IMR-90 (cell line): ENCODE data around the gene SUN1. TPM values are rescaled to one million over a fixed set of nuclear protein-coding genes. Genes with fewer than 3 reads are reported as not detected.

Source experiments
- ATAC-seq: fragments of 200-7000 bp; cut with Tn5 transposase; 2 replicates; pipeline ENCODE4 v1.9.1; 2020; ENCODE audit warnings: low read depth, mild to moderate bottlenecking, moderate library complexity
- BruUV-seq: library from RNA; stranded (reverse); fragments of 400-500 nt; replicated peaks from 2 replicates; lab custom pipeline; 2021; lab: Mats Ljungman, UMichigan
- CTCF ChIA-PET: fragments of 300-600 bp; formaldehyde crosslinking; extraction: SDS; loops from one replicate; lab custom pipeline; 2021; ENCODE audit warnings: antibody characterized with exemption; lab: Yijun Ruan, JAX
- POLR2A ChIA-PET: fragments of 300-600 bp; sonication (Branson Sonifier 250); formaldehyde crosslinking; loops from one replicate; lab custom pipeline; 2022; ENCODE audit warnings: antibody characterized with exemption; ENCODE audit not compliant: unreplicated experiment; lab: Charles Lee
- DNase-seq: peaks from one replicate; pipeline ENCODE4 v3.0.0; 2013
- H2AFZ ChIP-seq: replicated peaks from 2 replicates; pipeline ENCODE3; 2013; ENCODE audit warnings: low read length, mild to moderate bottlenecking; ENCODE audit not compliant: poor library complexity
- H2AK5ac ChIP-seq: 2 replicates; pipeline ENCODE4 v1.6.1; 2013; ENCODE audit warnings: low read depth, low read length, inconsistent platforms
- H2AK9ac ChIP-seq: replicated peaks from 2 replicates; pipeline ENCODE3; 2013; ENCODE audit warnings: mild to moderate bottlenecking, low read depth, low read length, moderate library complexity; ENCODE audit not compliant: poor library complexity
- H2BK120ac ChIP-seq: 2 replicates; pipeline ENCODE4 v1.6.1; 2013; ENCODE audit warnings: low read depth, low read length, inconsistent platforms
- H2BK15ac ChIP-seq: 3 replicates; pipeline ENCODE4 v1.6.1; 2013; ENCODE audit warnings: low read depth, low read length, inconsistent platforms
- H2BK20ac ChIP-seq: 2 replicates; pipeline ENCODE4 v1.6.1; 2013; ENCODE audit warnings: low read depth, mild to moderate bottlenecking, inconsistent platforms, low read length, moderate library complexity
- H2BK5ac ChIP-seq: 2 replicates; pipeline ENCODE4 v1.6.1; 2013; ENCODE audit warnings: mild to moderate bottlenecking, low read depth, low read length, inconsistent platforms; ENCODE audit not compliant: poor library complexity, severe bottlenecking
- H3K14ac ChIP-seq: replicated peaks from 2 replicates; pipeline ENCODE4 v1.6.1; 2013; ENCODE audit warnings: low read depth, low read length, inconsistent platforms
- H3K18ac ChIP-seq: 2 replicates; pipeline ENCODE4 v1.6.1; 2013; ENCODE audit warnings: low read depth, low read length, control low read depth
- H3K23ac ChIP-seq: 2 replicates; pipeline ENCODE4 v1.6.1; 2013; ENCODE audit warnings: low read depth, low read length, inconsistent platforms
- H3K27ac ChIP-seq: 2 replicates; pipeline ENCODE4 v1.5.1; 2013; ENCODE audit warnings: mild to moderate bottlenecking, control low read depth, low read length; ENCODE audit not compliant: insufficient read depth
- H3K27me3 ChIP-seq: 2 replicates; pipeline ENCODE4 v1.6.1; 2013; ENCODE audit warnings: low read length; ENCODE audit not compliant: control insufficient read depth, insufficient read depth
- H3K36me3 ChIP-seq: 2 replicates; pipeline ENCODE4 v1.6.1; 2013; ENCODE audit warnings: low read length, mixed read lengths; ENCODE audit not compliant: control insufficient read depth, insufficient read depth
- H3K4ac ChIP-seq: 2 replicates; pipeline ENCODE4 v1.6.1; 2013; ENCODE audit warnings: low read depth, low read length, inconsistent platforms
- H3K4me1 ChIP-seq: 2 replicates; pipeline ENCODE4 v1.6.1; 2013; ENCODE audit warnings: low read length, mixed read lengths; ENCODE audit not compliant: control insufficient read depth, insufficient read depth
- H3K4me2 ChIP-seq: 2 replicates; pipeline ENCODE4 v1.6.1; 2013; ENCODE audit warnings: low read depth, mild to moderate bottlenecking, control low read depth, low read length, moderate library complexity
- H3K4me3 ChIP-seq: 2 replicates; pipeline ENCODE4 v1.5.1; 2013; ENCODE audit warnings: low read depth, mild to moderate bottlenecking, control low read depth, low read length, moderate library complexity; ENCODE audit not compliant: insufficient read depth
- H3K56ac ChIP-seq: 2 replicates; pipeline ENCODE4 v1.6.1; 2013; ENCODE audit warnings: low read length, inconsistent platforms; ENCODE audit not compliant: insufficient read depth; ENCODE audit errors: extremely low read depth
- H3K79me1 ChIP-seq, 2 experiments: 2 replicates each; pipeline ENCODE4 v1.6.1; 2013; ENCODE audit warnings: low read length in 2 of 2, inconsistent platforms in 1 of 2, low read depth in 1 of 2
- H3K9ac ChIP-seq: 2 replicates; pipeline ENCODE4 v1.6.1; 2013; ENCODE audit warnings: low read depth, low read length, control low read depth
- H3K9me1 ChIP-seq: 2 replicates; pipeline ENCODE4 v1.6.1; 2013; ENCODE audit warnings: low read length, inconsistent platforms; ENCODE audit not compliant: insufficient read depth
- H3K9me3 ChIP-seq: 2 replicates; pipeline ENCODE4 v1.6.1; 2013; ENCODE audit warnings: low read length; ENCODE audit not compliant: control insufficient read depth, insufficient read depth
- H4K20me1 ChIP-seq: 2 replicates; pipeline ENCODE4 v1.6.1; 2013; ENCODE audit warnings: low read length, inconsistent platforms; ENCODE audit not compliant: insufficient read depth
- H4K5ac ChIP-seq: 2 replicates; pipeline ENCODE4 v1.6.1; 2013; ENCODE audit warnings: mild to moderate bottlenecking, low read depth, low read length, control low read depth
- H4K8ac ChIP-seq, 2 experiments: 2 replicates each; pipeline ENCODE4 v1.6.1; 2013; ENCODE audit warnings: low read depth in 2 of 2, low read length in 2 of 2, control low read depth in 1 of 2, inconsistent platforms in 1 of 2
- H4K91ac ChIP-seq: 2 replicates; pipeline ENCODE4 v1.6.1; 2013; ENCODE audit warnings: low read depth, low read length, inconsistent platforms; ENCODE audit not compliant: insufficient read depth
- BHLHE40 ChIP-seq: fragments of 150-350 bp; IDR thresholded peaks from 2 replicates; pipeline ENCODE4 v1.6.1; 2016; ENCODE audit warnings: mild to moderate bottlenecking, low read depth, low read length
- CEBPB ChIP-seq: IDR thresholded peaks from 2 replicates; pipeline ENCODE4 v1.6.1; 2012; ENCODE audit warnings: low read depth, low read length, improper control_type of control experiment
- CHD1 ChIP-seq: IDR thresholded peaks from 2 replicates; pipeline ENCODE4 v1.6.1; 2012; ENCODE audit warnings: low read depth, low read length, improper control_type of control experiment
- FOS ChIP-seq: fragments of 150-350 bp; IDR thresholded peaks from 2 replicates; pipeline ENCODE4 v1.6.1; 2016; ENCODE audit warnings: low read depth, low read length
- MAZ ChIP-seq: IDR thresholded peaks from 2 replicates; pipeline ENCODE4 v1.6.1; 2012; ENCODE audit warnings: low read depth, mild to moderate bottlenecking, low read length, improper control_type of control experiment, moderate library complexity, borderline replicate concordance
- RAD21 ChIP-seq: IDR thresholded peaks from 2 replicates; pipeline ENCODE4 v1.6.1; 2012; ENCODE audit warnings: low read length, improper control_type of control experiment
- WGBS, 2 experiments: methylation state at CpG; one replicate each; pipeline versions ENCODE4 v1.1.5 to v1.1.7; 2013; ENCODE audit warnings: missing lambda C conversion rate in 2 of 2; ENCODE audit not compliant: insufficient read length in 1 of 2; ENCODE audit errors: extremely low coverage in 2 of 2; 5-methylcytosine and 5-hydroxymethylcytosine counted together
- dilution Hi-C: fragments of 300-500 bp; cut with HindIII; formaldehyde crosslinking; loops from one replicate; pipeline ENCODE4 v1.14.3; 2018; ENCODE audit warnings: low sequenced_read_pairs; ENCODE audit not compliant: unreplicated experiment
- in situ Hi-C: fragments of 300-500 bp; cut with MboI; formaldehyde crosslinking; loops from 3 replicates; pipeline ENCODE4 v1.14.3; 2019; ENCODE audit warnings: low sequenced_read_pairs, inconsistent platforms, mixed read lengths
- intact Hi-C: fragments of 100-400 bp; cut with micrococcal nuclease; formaldehyde crosslinking; loops from 2 replicates; pipeline ENCODE4 v1.10.0; 2022
- polyA plus RNA-seq, 3 experiments: library from polyadenylated mRNA; depleted of rRNA; stranded (reverse); fragments of >200 nt; gene quantifications; 2 replicates each; pipeline ENCODE4 v1.2.3, GENCODE V29; 2012; ENCODE audit warnings: low replicate concordance in 1 of 3
- total RNA-seq: library from RNA; depleted of rRNA; stranded (reverse); fragments of >200 nt; gene quantifications from 2 replicates; pipeline ENCODE4 v1.2.3, GENCODE V29; 2012
- TF ChIP-seq, protein P1 (sequence below): conservative IDR thresholded peaks from 2 replicates; pipeline ENCODE4 v1.5.1; 2012; ENCODE audit warnings: mild to moderate bottlenecking, low read depth, low read length, improper control_type of control experiment

SUN1 gene
- total and polyA plus RNA-seq, 2 of the 4 experiments (the other 2 are of a cell fraction) = 113 to 239 TPM

DNA sequence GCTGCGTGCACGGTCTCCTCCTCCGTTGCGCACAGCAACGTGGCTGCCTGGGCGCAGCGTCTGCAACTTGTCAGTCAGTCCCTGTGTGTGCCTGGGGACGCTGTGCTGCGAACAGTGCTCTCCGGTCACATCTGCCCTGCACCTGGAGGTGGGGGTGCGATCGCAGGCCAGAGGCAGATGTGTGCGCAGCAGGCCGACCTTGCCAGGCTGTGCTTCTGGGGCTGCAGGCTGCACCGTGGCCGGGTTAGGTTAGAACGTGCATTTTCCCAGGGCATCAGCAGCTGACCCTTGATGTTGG is 35.9 kb downstream of the SUN1 start:
- Histone ChIP-seq H2BK15ac (no peak overlapping the region), H2BK120ac (0 out of 2 replicates have a peak overlapping the region, but pooled peaks have one; percentile 79), H2BK20ac (no peak overlapping the region), H3K36me3 (peaks cover 47% of the 10 kb centered on the region), H3K9me3 (no peaks in the 10 kb centered on the region), H4K91ac (peak overlapping the region; percentile 66; the same call in 1 of the 2 replicates), H2AK5ac (peak overlapping the region; percentile 97), H3K27me3 (no peaks in the 10 kb centered on the region), H3K4me3 (no peak overlapping the region), H4K20me1 (peaks cover 11% of the 10 kb centered on the region; the same call in 1 of the 2 replicates), H3K4ac (peak overlapping the region; percentile 85), H3K9ac (no peak overlapping the region), H2BK5ac (peak overlapping the region; percentile 69), H3K9me1 (peaks cover 10% of the 10 kb centered on the region; the same call in 1 of the 2 replicates), H4K5ac (no peak overlapping the region), H3K18ac (0 out of 2 replicates have a peak overlapping the region, but pooled peaks have one; percentile 2), H3K23ac (no peak overlapping the region), H2AK9ac (peak overlapping the region; percentile 92), H3K4me1 (peaks cover 12% of the 10 kb centered on the region), H3K56ac (no peak overlapping the region), H3K79me1 (peaks cover 8 to 40% of the 10 kb centered on the region in 2 experiments), H4K8ac (peak overlapping the region; percentile 14 to 82; a peak in 3 of 4 replicates), H3K27ac (peak overlapping the region; percentile 70; the same call in 1 of the 2 replicates), H3K4me2 (no peak overlapping the region), H3K14ac (peak overlapping the region; percentile 37; the same call in 1 of the 2 replicates), H2AFZ (peak overlapping the region; percentile 48)
- 94% methylated on average over 12 of the region's 17 CpGs; no CpG with 5 or more reads in 1 of the 2 experiments for WGBS, 2 experiments
- intact Hi-C loops = no loop called here
- no peak for ATAC-seq
- TF ChIP-seq FOS (no peak), CEBPB (no peak), BHLHE40 (no peak), RAD21 (no peak), MAZ (no peak), CHD1 (no peak)
- TF ChIP-seq, protein P1, sequence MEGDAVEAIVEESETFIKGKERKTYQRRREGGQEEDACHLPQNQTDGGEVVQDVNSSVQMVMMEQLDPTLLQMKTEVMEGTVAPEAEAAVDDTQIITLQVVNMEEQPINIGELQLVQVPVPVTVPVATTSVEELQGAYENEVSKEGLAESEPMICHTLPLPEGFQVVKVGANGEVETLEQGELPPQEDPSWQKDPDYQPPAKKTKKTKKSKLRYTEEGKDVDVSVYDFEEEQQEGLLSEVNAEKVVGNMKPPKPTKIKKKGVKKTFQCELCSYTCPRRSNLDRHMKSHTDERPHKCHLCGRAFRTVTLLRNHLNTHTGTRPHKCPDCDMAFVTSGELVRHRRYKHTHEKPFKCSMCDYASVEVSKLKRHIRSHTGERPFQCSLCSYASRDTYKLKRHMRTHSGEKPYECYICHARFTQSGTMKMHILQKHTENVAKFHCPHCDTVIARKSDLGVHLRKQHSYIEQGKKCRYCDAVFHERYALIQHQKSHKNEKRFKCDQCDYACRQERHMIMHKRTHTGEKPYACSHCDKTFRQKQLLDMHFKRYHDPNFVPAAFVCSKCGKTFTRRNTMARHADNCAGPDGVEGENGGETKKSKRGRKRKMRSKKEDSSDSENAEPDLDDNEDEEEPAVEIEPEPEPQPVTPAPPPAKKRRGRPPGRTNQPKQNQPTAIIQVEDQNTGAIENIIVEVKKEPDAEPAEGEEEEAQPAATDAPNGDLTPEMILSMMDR = no peak
- no TSS peak for BruUV-seq
- CTCF ChIA-PET = interaction anchor here (0.8 to 1.3 kb wide), 2 partner anchors 27 to 82 kb away, joined by 3 read pairs; no protein-coding TSS in a partner anchor
- in situ Hi-C loops = no loop called here
- POLR2A ChIA-PET = no interaction called here
- no peak for DNase-seq
- dilution Hi-C loops = no loop called here
